Hair follicle dermal papilla cell (primary cell): ENCODE results near the gene NKAPD1. TPM values are rescaled to one million over a fixed set of nuclear protein-coding genes. Genes with fewer than 3 reads are reported as not detected.

ENCODE experiments used
- small RNA-seq: library from RNA; depleted of rRNA; stranded (forward); fragments of <200 nt; gene quantifications from one replicate; pipeline ENCODE3, GENCODE V24; 2012
- total RNA-seq: library from RNA; depleted of rRNA; stranded (reverse); fragments of >200 nt; gene quantifications from 2 replicates; pipeline ENCODE4 v1.2.3, GENCODE V29; 2012

Gene NKAPD1
- total RNA-seq: 22.3 and 25.5 TPM in 2 replicates

GRCh38 chr11:112073941-112074811, at the start of gene NKAPD1, which contains the start of gene PIH1D2:
TSS of gene NKAPD1 (plus strand) at chr11:112074299. CDS start at chr11:112075575, 1,276 bp downstream.
TSS of gene PIH1D2 (minus strand) at chr11:112074017. CDS start at chr11:112073174, 843 bp downstream.

GRCh38 chr11:112024773-112025678, 49.1 kb upstream of the NKAPD1 start, which contains the start of gene DLAT:
TSS of gene DLAT (plus strand) at chr11:112025408. CDS start at chr11:112025473, 65 bp downstream.

GRCh38 chr11:112086422-112087191, 12.5 kb downstream of the NKAPD1 start, which contains the start of the genes SDHD and TIMM8B:
TSS of gene SDHD (plus strand) at chr11:112086873. CDS start at chr11:112086908, 35 bp downstream.
TSS of gene TIMM8B (minus strand) at chr11:112086756. CDS start at chr11:112086723, 33 bp downstream.

Small RNA genes within 50 kb of the gene (small RNA-seq; reads per million reads assigned to genes)
- gene AP000907.3: not detected
- not detected for gene RNU6-893P

Other genes starting within 250 kb of the NKAPD1 start
- gene ALG9, start 202.7 kb upstream of the NKAPD1 start, total RNA-seq: 38.8 and 41.2 TPM in 2 replicates
- gene FDXACB1, start 195.1 kb upstream of the NKAPD1 start, total RNA-seq: 2.1 and 2.4 TPM in 2 replicates
- gene CFAP68, start 194.8 kb upstream of the NKAPD1 start, total RNA-seq: 3.8 and 3.9 TPM in 2 replicates
- 35.2 and 47.7 TPM in 2 replicates for gene CRYAB, start 162.5 kb upstream of the NKAPD1 start, total RNA-seq
- gene HSPB2, start 161.6 kb upstream of the NKAPD1 start, total RNA-seq: 0.49 and 2.6 TPM in 2 replicates
- gene C11orf52, start 155.4 kb upstream of the NKAPD1 start, total RNA-seq: 0.49 and 1.3 TPM in 2 replicates
- 31.5 and 32.9 TPM in 2 replicates for gene DIXDC1, start 137.0 kb upstream of the NKAPD1 start, total RNA-seq
- 33.3 and 41.1 TPM in 2 replicates for gene DLAT, start 48.9 kb upstream of the NKAPD1 start, total RNA-seq
- 2.9 and 3.9 TPM in 2 replicates for gene PIH1D2, start 282 bp upstream of the NKAPD1 start, total RNA-seq
- 17.7 and 21.9 TPM in 2 replicates for gene TIMM8B, start 12.5 kb downstream of the NKAPD1 start, total RNA-seq
- gene SDHD, start 12.6 kb downstream of the NKAPD1 start, total RNA-seq: 80.3 and 88.9 TPM in 2 replicates
- 0.16 TPM in 1 of 2 replicates, not detected in the other for gene IL18, start 89.8 kb downstream of the NKAPD1 start, total RNA-seq
- 0.32 TPM in 1 of 2 replicates, not detected in the other for gene TEX12, start 93.1 kb downstream of the NKAPD1 start, total RNA-seq
- gene BCO2, start 101.2 kb downstream of the NKAPD1 start, total RNA-seq: 1.1 and 1.7 TPM in 2 replicates
- 46.4 and 48.2 TPM in 2 replicates for gene PTS, start 152.1 kb downstream of the NKAPD1 start, total RNA-seq
- gene PLET1, start 186.6 kb downstream of the NKAPD1 start, total RNA-seq: not detected in 2 replicates